Measurements from ENCODE around the gene P2RX5. TPM values are rescaled to one million over a fixed set of nuclear protein-coding genes. Genes with fewer than 3 reads are reported as not detected.

P2RX5 gene
- total RNA-seq, 1 donor from 2014 or later = 349 TPM

DNA sequence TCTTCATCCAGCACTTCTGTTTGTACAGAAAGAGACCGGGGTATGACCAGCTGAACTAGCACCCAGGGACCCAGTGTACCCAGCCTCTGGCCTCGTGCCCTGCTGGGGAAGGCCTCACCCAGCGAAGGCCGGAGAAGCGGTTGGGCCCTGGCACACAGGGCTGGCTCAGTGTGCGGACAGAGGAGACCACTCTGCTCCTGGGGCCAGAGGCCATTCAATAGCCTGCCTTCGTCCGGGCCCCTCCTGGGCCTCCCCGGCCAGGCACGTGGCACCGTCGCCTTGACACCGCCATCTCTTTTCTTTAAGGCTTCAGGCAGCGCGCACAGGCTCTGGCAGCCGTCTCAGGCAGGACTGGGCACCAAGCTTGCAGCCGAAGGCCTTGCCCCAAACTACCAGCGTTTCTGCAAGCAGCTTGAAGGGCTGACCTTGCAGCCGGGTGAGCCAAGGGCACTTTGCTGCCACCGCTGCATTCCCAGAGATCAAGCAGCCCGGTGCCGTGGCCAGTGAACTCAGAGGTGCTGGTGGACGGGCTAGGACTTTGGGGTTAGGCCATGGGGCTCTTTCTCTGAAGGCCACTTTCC, 35.6 kb downstream of the P2RX5 start:
- TF ChIP-seq, protein P1, sequence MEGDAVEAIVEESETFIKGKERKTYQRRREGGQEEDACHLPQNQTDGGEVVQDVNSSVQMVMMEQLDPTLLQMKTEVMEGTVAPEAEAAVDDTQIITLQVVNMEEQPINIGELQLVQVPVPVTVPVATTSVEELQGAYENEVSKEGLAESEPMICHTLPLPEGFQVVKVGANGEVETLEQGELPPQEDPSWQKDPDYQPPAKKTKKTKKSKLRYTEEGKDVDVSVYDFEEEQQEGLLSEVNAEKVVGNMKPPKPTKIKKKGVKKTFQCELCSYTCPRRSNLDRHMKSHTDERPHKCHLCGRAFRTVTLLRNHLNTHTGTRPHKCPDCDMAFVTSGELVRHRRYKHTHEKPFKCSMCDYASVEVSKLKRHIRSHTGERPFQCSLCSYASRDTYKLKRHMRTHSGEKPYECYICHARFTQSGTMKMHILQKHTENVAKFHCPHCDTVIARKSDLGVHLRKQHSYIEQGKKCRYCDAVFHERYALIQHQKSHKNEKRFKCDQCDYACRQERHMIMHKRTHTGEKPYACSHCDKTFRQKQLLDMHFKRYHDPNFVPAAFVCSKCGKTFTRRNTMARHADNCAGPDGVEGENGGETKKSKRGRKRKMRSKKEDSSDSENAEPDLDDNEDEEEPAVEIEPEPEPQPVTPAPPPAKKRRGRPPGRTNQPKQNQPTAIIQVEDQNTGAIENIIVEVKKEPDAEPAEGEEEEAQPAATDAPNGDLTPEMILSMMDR (IDR thresholded peaks at IDR 0.05) = no peak
- Mint-ChIP-seq H3K27ac (no peak overlapping the region), H3K4me1 (peaks cover 3% of the 10 kb centered on the region), H3K27me3 (no peaks in the 10 kb centered on the region), H3K4me3 (no peak overlapping the region), H3K9me3 (no peaks in the 10 kb centered on the region), H3K36me3 (ENCODE audit: low read depth) (peaks cover 14% of the 10 kb centered on the region)
- CTCF ChIA-PET = no interaction called here
- intact Hi-C loops (cut with micrococcal nuclease) = no loop called here
- no peak for ATAC-seq (ENCODE audit: low read depth)
- no peak for DNase-seq
- POLR2A ChIA-PET = no interaction called here

DNA sequence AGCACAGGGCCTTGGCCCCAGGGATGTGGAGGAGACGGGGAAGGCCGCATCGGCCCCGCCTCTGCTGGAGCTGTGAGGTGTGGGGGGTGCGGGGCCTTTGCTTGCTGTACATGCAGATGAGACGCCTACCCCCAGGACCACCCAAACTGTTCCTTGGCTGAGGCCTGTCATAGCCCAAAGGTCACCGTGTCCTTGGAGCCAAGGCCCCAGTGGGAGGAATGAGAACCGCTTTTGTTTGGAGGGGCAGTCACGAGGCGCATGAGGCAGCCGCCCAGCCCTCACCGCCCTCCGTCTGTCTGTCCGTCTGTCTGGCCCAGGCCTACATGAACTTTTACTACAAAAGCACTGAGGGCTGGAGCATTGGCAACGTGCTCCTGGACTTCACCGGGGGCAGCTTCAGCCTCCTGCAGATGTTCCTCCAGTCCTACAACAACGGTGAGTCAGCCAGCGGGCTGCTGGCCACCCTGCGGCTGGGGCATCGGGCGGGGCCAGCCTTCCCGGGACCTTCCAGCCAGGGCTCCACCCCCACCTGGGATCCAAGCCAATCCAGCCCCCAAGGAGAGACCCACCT, 36.3 kb downstream of the P2RX5 start:
- H3K27me3 Mint-ChIP-seq = no peaks in the 10 kb centered on the region
- ATAC-seq (ENCODE audit: low read depth) (no peak), DNase-seq (no peak)
- TF ChIP-seq, protein P1 (IDR thresholded peaks at IDR 0.05) = no peak
- CTCF ChIA-PET = no interaction called here
- POLR2A ChIA-PET = no interaction called here
- H3K4me3 Mint-ChIP-seq = no peak overlapping the region
- intact Hi-C loops (cut with micrococcal nuclease) = no loop called here
- H3K27ac Mint-ChIP-seq = no peak overlapping the region
- peaks cover 14% of the 10 kb centered on the region for H3K36me3 Mint-ChIP-seq (ENCODE audit: low read depth)
- peaks cover 3% of the 10 kb centered on the region for H3K4me1 Mint-ChIP-seq
- H3K9me3 Mint-ChIP-seq = no peaks in the 10 kb centered on the region

DNA sequence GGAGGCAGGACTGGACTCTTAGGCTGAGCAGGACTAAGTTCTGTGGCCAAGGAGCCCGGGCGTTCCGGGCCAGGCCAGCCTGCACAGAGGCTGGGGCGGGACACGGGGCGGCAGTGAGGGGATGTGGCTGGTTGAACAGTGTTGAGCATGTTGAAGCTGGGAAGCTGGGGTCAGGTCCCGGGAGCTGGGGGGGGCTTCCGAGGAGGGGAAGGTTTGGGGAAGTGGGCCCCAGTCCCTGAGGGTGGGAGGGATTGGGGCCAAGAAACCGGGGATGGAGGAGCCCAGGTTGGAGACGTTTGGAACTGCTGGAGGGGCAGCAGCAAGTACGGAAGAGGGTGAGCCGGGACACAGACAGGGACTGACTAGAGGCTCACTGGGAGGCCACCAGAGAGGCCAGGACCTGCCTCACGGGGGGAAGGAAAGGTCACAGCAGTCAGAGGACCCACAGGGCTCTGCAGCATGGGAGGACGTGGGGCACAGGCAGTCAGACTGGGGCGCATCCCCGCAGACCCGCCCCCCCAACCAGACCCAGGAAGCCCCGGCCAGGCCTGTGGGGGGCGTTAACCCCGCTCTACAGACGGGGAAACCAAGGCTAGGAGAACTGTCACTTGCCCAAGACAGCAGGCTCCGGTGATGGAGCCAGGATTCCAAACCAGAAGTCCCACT, 37.0 kb downstream of the P2RX5 start:
- intact Hi-C loops (cut with micrococcal nuclease) = no loop called here
- Mint-ChIP-seq H3K27ac (no peak overlapping the region), H3K9me3 (no peaks in the 10 kb centered on the region), H3K4me3 (no peak overlapping the region), H3K36me3 (ENCODE audit: low read depth) (peaks cover 10% of the 10 kb centered on the region), H3K27me3 (no peaks in the 10 kb centered on the region), H3K4me1 (peaks cover 3% of the 10 kb centered on the region)
- no peak for ATAC-seq (ENCODE audit: low read depth)
- TF ChIP-seq, protein P1 (IDR thresholded peaks at IDR 0.05) = no peak
- DNase-seq = no peak
- ChIA-PET POLR2A (interaction anchor here (0.7 kb wide), 1 partner anchor 16 kb away, joined by 7 read pairs; no protein-coding TSS in a partner anchor), CTCF (no interaction called here)

DNA sequence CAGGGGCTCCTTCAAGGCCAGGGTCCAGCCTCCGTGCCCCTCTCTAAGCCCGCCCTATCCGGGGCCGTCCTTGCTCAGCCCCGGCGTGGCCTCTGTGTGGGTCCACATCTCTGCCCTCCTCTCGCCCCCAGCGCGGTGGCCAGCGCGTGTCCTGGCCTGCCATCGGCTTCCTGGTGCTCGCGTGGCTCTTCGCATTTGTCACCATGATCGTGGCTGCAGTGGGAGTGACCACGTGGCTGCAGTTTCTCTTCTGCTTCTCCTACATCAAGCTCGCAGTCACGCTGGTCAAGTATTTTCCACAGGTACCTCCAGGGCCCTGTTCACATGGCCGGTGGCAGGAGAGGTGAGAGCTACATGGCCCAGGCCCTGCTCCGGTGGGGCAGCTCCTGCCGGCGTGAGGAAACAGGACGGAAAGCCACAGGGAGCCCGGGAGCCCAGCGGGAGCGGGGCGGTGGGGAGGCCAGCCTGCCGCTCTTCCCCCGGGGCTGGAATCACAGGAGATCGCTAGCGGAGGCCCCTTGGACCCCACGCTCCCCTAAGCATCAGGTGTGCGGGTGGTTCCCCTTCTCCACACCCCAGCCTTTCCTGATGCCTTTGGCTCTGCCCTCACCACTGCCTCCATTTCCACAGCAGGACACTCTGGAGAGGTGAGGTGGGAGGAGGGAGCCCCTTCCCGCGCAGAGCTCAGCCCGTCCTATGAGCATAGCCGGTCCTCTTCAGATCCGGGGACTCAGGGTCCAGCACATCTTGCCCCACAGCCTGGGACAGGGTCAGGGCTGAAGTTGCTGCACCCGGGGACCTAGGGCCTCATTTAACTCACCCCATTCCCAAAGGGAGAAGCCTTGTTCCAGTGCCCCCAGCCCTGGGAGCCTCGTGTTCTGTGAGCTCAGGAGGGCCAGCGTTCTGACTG, 37.8 kb downstream of the P2RX5 start:
- POLR2A ChIA-PET = interaction anchor here (0.5 to 1.1 kb wide), 3 partner anchors 10 to 38 kb away, joined by 3 to 7 read pairs (median 4); partner anchors contain the start of gene P2RX5
- ATAC-seq (ENCODE audit: low read depth) (no peak), DNase-seq (no peak)
- Mint-ChIP-seq H3K9me3 (no peaks in the 10 kb centered on the region), H3K4me1 (peaks cover 3% of the 10 kb centered on the region), H3K27me3 (no peaks in the 10 kb centered on the region), H3K27ac (no peak overlapping the region), H3K36me3 (ENCODE audit: low read depth) (peaks cover 10% of the 10 kb centered on the region), H3K4me3 (no peak overlapping the region)
- CTCF ChIA-PET = no interaction called here
- intact Hi-C loops (cut with micrococcal nuclease) = no loop called here
- TF ChIP-seq, protein P1 (IDR thresholded peaks at IDR 0.05) = no peak

DNA sequence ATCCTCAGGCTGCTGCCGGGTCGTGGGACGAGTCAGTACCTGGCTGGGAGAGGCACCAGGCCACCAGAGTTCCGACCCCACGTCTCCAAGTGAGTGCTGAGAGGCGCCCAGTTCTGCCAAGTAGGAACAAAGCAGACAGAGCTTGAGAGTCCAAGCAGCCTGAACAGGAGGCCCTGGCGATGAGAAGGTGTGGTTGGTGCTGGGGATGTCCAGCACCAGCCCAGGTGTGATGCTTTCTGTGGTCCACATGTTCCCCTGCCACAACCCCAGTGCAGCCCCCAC, 38.4 kb downstream of the P2RX5 start:
- DNase-seq (no peak), ATAC-seq (ENCODE audit: low read depth) (no peak)
- intact Hi-C loops (cut with micrococcal nuclease) = no loop called here
- H3K9me3 Mint-ChIP-seq = no peaks in the 10 kb centered on the region
- TF ChIP-seq, protein P1 (IDR thresholded peaks at IDR 0.05) = no peak
- no peaks in the 10 kb centered on the region for H3K27me3 Mint-ChIP-seq
- no peak overlapping the region for H3K4me3 Mint-ChIP-seq
- CTCF ChIA-PET = no interaction called here
- POLR2A ChIA-PET = interaction anchor here (1.1 kb wide), 1 partner anchor 10 kb away, joined by 3 read pairs; no protein-coding TSS in a partner anchor
- peaks cover 3% of the 10 kb centered on the region for H3K4me1 Mint-ChIP-seq
- H3K36me3 Mint-ChIP-seq (ENCODE audit: low read depth) = peaks cover 10% of the 10 kb centered on the region
- no peak overlapping the region for H3K27ac Mint-ChIP-seq
